Upper lobe of right lung (tissue), 1 donor: ENCODE results near the gene USP37. TPM values are rescaled to one million over a fixed set of nuclear protein-coding genes. Genes with fewer than 3 reads are reported as not detected.

Experiments used
- ATAC-seq: fragments of 200-7000 bp; cut with Tn5 transposase; one replicate; pipeline ENCODE4 v1.9.1; 2020; ENCODE audit warnings: mild to moderate bottlenecking, moderate library complexity
- DNase-seq: peaks from one replicate; pipeline ENCODE4 v3.0.0-alpha.2; 2020
- H3K27ac ChIP-seq: fragments of 200-600 bp; one replicate; pipeline ENCODE4 v1.8.0; 2022
- H3K27me3 ChIP-seq: fragments of 200-600 bp; one replicate; pipeline ENCODE4 v1.8.0; 2022; ENCODE audit warnings: mild to moderate bottlenecking
- H3K36me3 ChIP-seq: fragments of 200-600 bp; one replicate; pipeline ENCODE4 v1.8.0; 2022
- H3K4me1 ChIP-seq: fragments of 200-600 bp; one replicate; pipeline ENCODE4 v1.8.0; 2022
- H3K4me3 ChIP-seq: fragments of 200-600 bp; one replicate; pipeline ENCODE4 v1.8.0; 2022; ENCODE audit warnings: mild to moderate bottlenecking
- H3K9me3 ChIP-seq: fragments of 200-600 bp; one replicate; pipeline ENCODE4 v1.8.0; 2022
- intact Hi-C: fragments of 100-400 bp; cut with DNase I; formaldehyde crosslinking; loops from one replicate; pipeline ENCODE4 v1.11.0; 2022
- total RNA-seq: library from RNA; stranded (reverse); fragmentation: NEBNext Ultra II Directional; extraction: Animal tissue kit (Norgen Biotek cat#: 25700); gene quantifications from one replicate; pipeline ENCODE4 v1.2.1, GENCODE V29; 2021
- TF ChIP-seq, protein P1 (sequence below): fragments of 200-600 bp; IDR thresholded peaks from one replicate; pipeline ENCODE4 v1.8.0; 2022; ENCODE audit warnings: antibody characterized with exemption
- donor health status: DM: no; HTN: yes; CAD: no; lungs with severe emphysema.

Gene USP37
- total RNA-seq, 1 donor from 2014 or later: 13.8 TPM

DNA sequence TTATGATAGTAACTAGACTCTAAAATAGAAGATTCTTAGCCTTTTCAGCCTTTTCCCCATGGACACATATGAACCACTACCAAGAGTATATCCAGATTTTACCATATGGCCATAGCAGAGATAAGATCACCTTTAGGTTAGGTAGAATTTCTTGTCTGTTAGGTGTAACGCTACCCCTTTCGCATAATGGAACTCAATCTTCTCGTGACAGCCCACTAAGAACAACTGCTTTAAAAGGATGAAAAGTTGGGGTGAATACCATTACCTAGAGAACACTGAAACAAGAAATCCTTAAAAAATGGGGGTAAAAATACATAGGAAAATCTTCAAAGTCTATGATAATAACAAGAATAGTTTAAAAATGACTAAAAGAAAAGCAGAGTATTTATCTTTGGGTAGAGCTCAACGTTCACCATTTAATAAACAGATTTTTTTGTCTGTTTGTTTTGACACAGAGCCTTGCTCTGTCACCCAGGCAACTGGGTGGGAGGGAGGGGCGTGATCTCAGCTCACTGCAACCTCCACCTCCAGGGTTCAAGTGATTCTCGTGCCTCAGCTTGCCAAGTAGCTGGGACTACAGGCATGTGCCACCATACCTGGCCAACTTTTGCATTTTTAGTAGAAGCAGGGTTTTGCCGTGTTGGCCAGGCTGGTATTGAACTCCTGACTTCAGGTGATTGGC is 82.0 kb downstream of the USP37 start:
- no peak overlapping the region for H3K27ac ChIP-seq
- H3K4me1 ChIP-seq: peaks cover 4% of the 10 kb centered on the region
- no peak overlapping the region for H3K4me3 ChIP-seq
- H3K9me3 ChIP-seq: no peaks in the 10 kb centered on the region
- DNase-seq (no peak), ATAC-seq (no peak)
- intact Hi-C loops: no loop called here
- no peaks in the 10 kb centered on the region for H3K27me3 ChIP-seq
- TF ChIP-seq, protein P1, sequence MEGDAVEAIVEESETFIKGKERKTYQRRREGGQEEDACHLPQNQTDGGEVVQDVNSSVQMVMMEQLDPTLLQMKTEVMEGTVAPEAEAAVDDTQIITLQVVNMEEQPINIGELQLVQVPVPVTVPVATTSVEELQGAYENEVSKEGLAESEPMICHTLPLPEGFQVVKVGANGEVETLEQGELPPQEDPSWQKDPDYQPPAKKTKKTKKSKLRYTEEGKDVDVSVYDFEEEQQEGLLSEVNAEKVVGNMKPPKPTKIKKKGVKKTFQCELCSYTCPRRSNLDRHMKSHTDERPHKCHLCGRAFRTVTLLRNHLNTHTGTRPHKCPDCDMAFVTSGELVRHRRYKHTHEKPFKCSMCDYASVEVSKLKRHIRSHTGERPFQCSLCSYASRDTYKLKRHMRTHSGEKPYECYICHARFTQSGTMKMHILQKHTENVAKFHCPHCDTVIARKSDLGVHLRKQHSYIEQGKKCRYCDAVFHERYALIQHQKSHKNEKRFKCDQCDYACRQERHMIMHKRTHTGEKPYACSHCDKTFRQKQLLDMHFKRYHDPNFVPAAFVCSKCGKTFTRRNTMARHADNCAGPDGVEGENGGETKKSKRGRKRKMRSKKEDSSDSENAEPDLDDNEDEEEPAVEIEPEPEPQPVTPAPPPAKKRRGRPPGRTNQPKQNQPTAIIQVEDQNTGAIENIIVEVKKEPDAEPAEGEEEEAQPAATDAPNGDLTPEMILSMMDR: no peak
- H3K36me3 ChIP-seq: peaks cover 59% of the 10 kb centered on the region

- TF ChIP-seq, protein P1: no peak
- no peak for ATAC-seq
- no peak for DNase-seq
- intact Hi-C loops: no loop called here
- Histone ChIP-seq H3K27ac (no peak overlapping the region), H3K36me3 (peaks cover 66% of the 10 kb centered on the region), H3K4me3 (no peak overlapping the region), H3K9me3 (no peaks in the 10 kb centered on the region), H3K4me1 (peaks cover 4% of the 10 kb centered on the region), H3K27me3 (no peaks in the 10 kb centered on the region)
Measured at GRCh38 chr2:218482651-218483050, 85.5 kb downstream of the USP37 start.

GRCh38 chr2:218479595-218479994 is 88.6 kb downstream of the USP37 start:
- TF ChIP-seq, protein P1: no peak
- H3K4me3 ChIP-seq: no peak overlapping the region
- no peaks in the 10 kb centered on the region for H3K9me3 ChIP-seq
- DNase-seq (no peak), ATAC-seq (no peak)
- intact Hi-C loops: no loop called here
- no peaks in the 10 kb centered on the region for H3K27me3 ChIP-seq
- H3K4me1 ChIP-seq: peaks cover 8% of the 10 kb centered on the region
- no peak overlapping the region for H3K27ac ChIP-seq
- H3K36me3 ChIP-seq: peaks cover 58% of the 10 kb centered on the region

- DNase-seq (no peak), ATAC-seq (no peak)
- H3K4me1 ChIP-seq: peaks cover 8% of the 10 kb centered on the region
- H3K4me3 ChIP-seq: no peak overlapping the region
- intact Hi-C loops: no loop called here
- TF ChIP-seq, protein P1: no peak
- H3K36me3 ChIP-seq: peaks cover 58% of the 10 kb centered on the region
- no peaks in the 10 kb centered on the region for H3K9me3 ChIP-seq
- H3K27me3 ChIP-seq: no peaks in the 10 kb centered on the region
- no peak overlapping the region for H3K27ac ChIP-seq
Measured at GRCh38 chr2:218478544-218478943, 89.6 kb downstream of the USP37 start.

DNA sequence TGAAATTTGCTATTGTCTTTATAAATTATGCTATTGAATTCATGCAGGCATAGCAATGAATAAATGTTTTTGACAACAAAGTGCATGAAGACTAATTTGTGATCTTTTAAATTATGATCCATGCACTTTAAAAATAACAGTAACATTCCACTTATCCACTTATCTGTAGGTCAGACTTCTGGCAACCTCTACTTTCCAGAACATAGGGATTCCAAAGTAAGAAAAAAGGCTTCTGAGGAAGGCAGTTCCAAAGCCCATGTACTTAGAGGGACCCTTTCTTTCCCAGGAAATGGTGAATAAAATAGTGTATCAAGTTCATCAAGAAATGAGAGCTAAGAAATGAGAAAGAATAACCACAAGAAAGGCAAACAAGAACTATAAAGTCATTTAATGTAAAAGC is 90.9 kb downstream of the USP37 start:
- intact Hi-C loops: no loop called here
- H3K4me1 ChIP-seq: peaks cover 4% of the 10 kb centered on the region
- DNase-seq (no peak), ATAC-seq (no peak)
- TF ChIP-seq, protein P1: no peak
- no peaks in the 10 kb centered on the region for H3K9me3 ChIP-seq
- H3K4me3 ChIP-seq: no peak overlapping the region
- H3K27ac ChIP-seq: no peak overlapping the region
- H3K27me3 ChIP-seq: no peaks in the 10 kb centered on the region
- H3K36me3 ChIP-seq: peaks cover 60% of the 10 kb centered on the region

DNA sequence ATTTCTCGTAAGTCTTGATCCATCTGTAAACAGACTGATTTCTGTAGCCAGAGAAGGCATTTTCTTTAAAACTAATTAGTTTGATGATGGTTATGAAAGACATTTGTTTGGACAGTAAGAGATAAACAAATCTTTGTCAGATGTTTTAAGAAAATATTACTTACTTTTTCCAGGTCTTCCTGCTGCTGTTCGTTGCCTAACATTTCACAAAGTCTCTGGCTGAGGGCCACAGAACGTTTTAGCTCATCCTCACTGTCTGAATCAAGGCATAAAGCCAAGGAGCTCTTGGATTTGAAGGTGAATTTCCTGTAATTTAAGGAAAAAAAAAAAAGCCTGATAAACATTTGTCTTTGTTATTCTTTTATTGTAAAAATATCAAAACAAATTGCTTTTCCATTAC is 91.5 kb downstream of the USP37 start:
- TF ChIP-seq, protein P1: no peak
- no peak overlapping the region for H3K27ac ChIP-seq

More for the DNA sequence above, 91.5 kb downstream of the USP37 start:
- Histone ChIP-seq H3K4me1 (peaks cover 4% of the 10 kb centered on the region), H3K4me3 (no peak overlapping the region), H3K36me3 (peaks cover 59% of the 10 kb centered on the region), H3K27me3 (no peaks in the 10 kb centered on the region), H3K9me3 (no peaks in the 10 kb centered on the region)
- intact Hi-C loops: no loop called here
- no peak for ATAC-seq
- no peak for DNase-seq
